ENCODE measurements around the gene RBL2. TPM values are rescaled to one million over a fixed set of nuclear protein-coding genes. Genes with fewer than 3 reads are reported as not detected.
"Not testable (repeated sequence)": the region's sequence is repeated elsewhere in the genome, so short reads cannot be mapped to it uniquely, and the experiment has no call there.

The RBL2 gene
- 100 to 1,000 TPM; 359 to 364 TPM for total RNA-seq
- polyA plus RNA-seq = 100 to 1,000 TPM; 254 to 306 TPM

DNA sequence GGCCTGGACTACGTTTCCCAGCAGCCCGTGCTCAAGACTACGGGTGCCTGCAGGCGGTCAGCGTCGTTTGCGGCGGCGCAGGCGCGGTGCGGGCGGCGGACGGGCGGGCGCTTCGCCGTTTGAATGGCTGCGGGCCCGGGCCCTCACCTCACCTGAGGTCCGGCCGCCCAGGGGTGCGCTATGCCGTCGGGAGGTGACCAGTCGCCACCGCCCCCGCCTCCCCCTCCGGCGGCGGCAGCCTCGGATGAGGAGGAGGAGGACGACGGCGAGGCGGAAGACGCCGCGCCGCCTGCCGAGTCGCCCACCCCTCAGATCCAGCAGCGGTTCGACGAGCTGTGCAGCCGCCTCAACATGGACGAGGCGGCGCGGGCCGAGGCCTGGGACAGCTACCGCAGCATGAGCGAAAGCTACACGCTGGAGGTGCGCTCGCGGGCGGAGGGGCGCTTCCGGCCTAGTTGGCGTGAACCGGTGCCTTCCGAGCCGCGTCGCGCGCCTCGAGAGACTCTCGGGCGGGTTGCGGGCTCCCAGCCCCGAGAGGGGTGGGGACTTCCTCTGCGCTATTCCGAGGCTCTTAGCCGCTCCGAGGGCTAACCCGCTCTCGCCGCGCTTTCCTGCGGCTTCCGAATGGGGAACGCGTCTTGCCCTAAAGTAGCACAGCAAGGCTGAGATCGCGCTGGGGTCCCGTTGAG is at the start of gene RBL2:
TSS of gene RBL2 (plus strand) at position 95 of the 689 bp plus-strand sequence. CDS start at position 181, 86 bp downstream.
- peak within 1 kb of the TSS; percentile 92 to 99 (median 98) for H3K27ac Mint-ChIP-seq
- no peaks in the 10 kb centered on the region for H3K9me3 ChIP-seq (ENCODE audit: control insufficient read depth in 1 of 2, low read length in 2 of 2)

DNA sequence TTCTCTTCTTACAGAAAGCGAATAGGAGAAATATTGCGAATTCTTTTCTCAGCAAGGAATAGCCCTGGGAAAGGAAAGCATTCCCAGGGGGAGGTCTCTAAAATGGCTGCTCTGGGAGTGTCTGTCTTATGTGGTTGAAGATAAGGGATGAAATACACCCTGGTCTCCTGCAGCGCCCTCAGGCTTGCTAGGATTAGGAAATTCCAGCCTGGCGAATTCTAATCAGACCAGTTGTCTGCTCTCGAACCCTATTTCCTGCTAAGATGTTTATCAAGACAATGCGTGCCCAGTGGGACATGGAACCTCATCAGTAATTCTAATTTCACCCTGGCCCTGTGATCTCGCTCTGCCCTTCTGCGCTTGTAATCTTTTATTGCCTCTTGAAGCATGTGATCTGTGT is 49.7 kb upstream of the RBL2 start:
- intact Hi-C loops (cut with micrococcal nuclease) = loop anchor here (10.0 kb wide), 1 partner anchor 60 kb away; no protein-coding TSS in a partner anchor
- H3K36me3 Mint-ChIP-seq = peaks cover 15 to 54% of the 10 kb centered on the region in 2 donors
- H3K4me1 Mint-ChIP-seq; H3K4me3 Mint-ChIP-seq; H3K4me1 ChIP-seq (ENCODE audit: insufficient read depth, low read length); H3K36me3 ChIP-seq (ENCODE audit: insufficient read depth, low read length); H3K27ac Mint-ChIP-seq; POLR2A ChIA-PET (ENCODE audit: partially characterized antibody); H3K9me3 ChIP-seq (ENCODE audit: control insufficient read depth in 1 of 2, low read length in 2 of 2); H3K27me3 Mint-ChIP-seq; DNase-seq; CTCF ChIA-PET (ENCODE audit: partially characterized antibody); H3K27ac ChIP-seq (ENCODE audit: low read depth, low read length); H3K4me3 ChIP-seq (ENCODE audit: low read length in 2 of 2); H3K27me3 ChIP-seq (ENCODE audit: insufficient read depth, low read length): not testable (repeated sequence)
- peaks cover 0 to 32% (median 22%) of the 10 kb centered on the region in 8 donors for H3K9me3 Mint-ChIP-seq

More for the DNA sequence above, at the start of gene RBL2:
- DNase-seq = peak; percentile 78 to 85 (median 83)
- CTCF ChIA-PET (ENCODE audit: partially characterized antibody) = interaction anchor here (0.8 to 4.1 kb wide), 8 partner anchors 12 to 73 kb away, joined by 3 to 57 read pairs (median 3); partner anchors contain the start of gene AKTIP
- Histone ChIP-seq H3K27ac (ENCODE audit: low read depth, low read length) (peak within 1 kb of the TSS; percentile 82), H3K27me3 (ENCODE audit: insufficient read depth, low read length) (no peaks in the 10 kb centered on the region), H3K4me1 (ENCODE audit: insufficient read depth, low read length) (peaks cover 46% of the 10 kb centered on the region), H3K4me3 (ENCODE audit: low read length in 2 of 2) (peak within 1 kb of the TSS; percentile 85 to 92), H3K36me3 (ENCODE audit: insufficient read depth, low read length) (no peaks in the 10 kb centered on the region)
- H3K36me3 Mint-ChIP-seq = peaks cover 15 to 29% of the 10 kb centered on the region in 2 donors
- POLR2A ChIA-PET (ENCODE audit: partially characterized antibody) = interaction anchor here (0.7 to 10.0 kb wide), 25 partner anchors 10 to 379 kb away, joined by 3 to 364 read pairs (median 5); partner anchors contain the start of genes AKTIP and CHD9
- no peaks in the 10 kb centered on the region for H3K27me3 Mint-ChIP-seq
- H3K9me3 Mint-ChIP-seq = peaks cover 0 to 4% (median 0%) of the 10 kb centered on the region in 8 donors
- H3K4me3 Mint-ChIP-seq = peak within 1 kb of the TSS; percentile 89 to 99 (median 96)
- intact Hi-C loops (cut with micrococcal nuclease) = loop anchor here (1.0 to 5.0 kb wide), 7 partner anchors 23 to 304 kb away; partner anchors contain the start of genes AKTIP and FTO
- peaks cover 19 to 55% (median 35%) of the 10 kb centered on the region in 4 donors for H3K4me1 Mint-ChIP-seq

DNA sequence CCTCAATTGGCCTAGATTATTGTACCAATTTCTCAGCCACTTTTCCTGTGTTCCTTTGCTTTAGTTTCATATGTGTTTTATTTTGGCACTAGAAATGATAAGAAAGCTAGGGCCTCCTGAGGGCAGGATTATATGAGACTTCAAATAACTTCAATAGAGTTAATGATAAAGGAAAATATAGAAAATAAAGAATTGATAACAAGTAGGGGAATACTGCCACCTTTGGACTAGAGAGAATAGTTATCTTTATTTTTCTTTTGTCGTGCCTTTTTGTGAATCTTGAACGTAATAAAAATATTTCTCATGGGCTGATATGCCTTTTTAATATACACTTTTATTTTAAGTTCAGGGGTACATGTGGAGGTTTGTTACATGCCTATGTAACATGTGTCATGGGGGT is 29.3 kb upstream of the RBL2 start:
- DNase-seq = no peak
- H3K4me1 Mint-ChIP-seq = peaks cover 0 to 1% (median 0%) of the 10 kb centered on the region in 4 donors
- intact Hi-C loops (cut with micrococcal nuclease) = no loop called here
- H3K27me3 ChIP-seq (ENCODE audit: insufficient read depth, low read length) = no peaks in the 10 kb centered on the region
- ChIA-PET CTCF (ENCODE audit: partially characterized antibody) (no interaction called here), POLR2A (ENCODE audit: partially characterized antibody) (no interaction called here)
- H3K9me3 Mint-ChIP-seq = no peaks in the 10 kb centered on the region
- no peaks in the 10 kb centered on the region for H3K36me3 Mint-ChIP-seq
- H3K27me3 Mint-ChIP-seq = no peaks in the 10 kb centered on the region
- H3K36me3 ChIP-seq (ENCODE audit: insufficient read depth, low read length) = no peaks in the 10 kb centered on the region
- H3K4me3 ChIP-seq (ENCODE audit: low read length in 2 of 2) = no peak overlapping the region
- no peak overlapping the region for H3K27ac ChIP-seq (ENCODE audit: low read depth, low read length)
- no peak overlapping the region for H3K4me3 Mint-ChIP-seq
- peak overlapping the region in 2 of 7 donors; percentile 8 to 11 for H3K27ac Mint-ChIP-seq
- H3K4me1 ChIP-seq (ENCODE audit: insufficient read depth, low read length) = no peaks in the 10 kb centered on the region
- H3K9me3 ChIP-seq (ENCODE audit: control insufficient read depth in 1 of 2, low read length in 2 of 2) = no peaks in the 10 kb centered on the region

DNA sequence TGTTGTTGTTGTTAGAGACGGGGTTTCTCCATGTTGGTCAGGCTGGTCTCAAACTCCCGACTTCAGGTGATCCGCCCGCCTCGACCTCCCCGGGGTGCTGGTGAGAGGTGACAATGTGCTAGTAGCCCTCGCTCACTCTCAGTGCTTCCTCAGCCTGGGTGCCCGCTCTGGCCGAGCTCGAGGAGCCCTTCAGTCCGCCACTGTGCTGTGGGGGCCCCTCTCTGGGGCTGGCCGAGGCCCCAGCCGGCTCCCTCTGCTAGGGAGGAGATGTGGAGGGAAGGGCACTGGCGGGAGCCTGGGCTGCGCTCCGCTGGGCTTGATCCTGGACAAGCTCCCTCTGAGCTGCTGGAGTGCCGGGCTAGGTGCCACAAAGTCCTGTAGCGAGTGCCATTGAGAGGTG is 21.7 kb upstream of the RBL2 start:
- Histone ChIP-seq H3K4me3 (ENCODE audit: low read length in 2 of 2) (no peak overlapping the region), H3K9me3 (ENCODE audit: control insufficient read depth in 1 of 2, low read length in 2 of 2) (no peaks in the 10 kb centered on the region), H3K4me1 (ENCODE audit: insufficient read depth, low read length) (no peaks in the 10 kb centered on the region), H3K36me3 (ENCODE audit: insufficient read depth, low read length) (no peaks in the 10 kb centered on the region), H3K27ac (ENCODE audit: low read depth, low read length) (no peak overlapping the region), H3K27me3 (ENCODE audit: insufficient read depth, low read length) (no peaks in the 10 kb centered on the region)
- CTCF ChIA-PET (ENCODE audit: partially characterized antibody) = no interaction called here
- Mint-ChIP-seq H3K27ac (no peak overlapping the region), H3K36me3 (peaks cover 0 to 5% of the 10 kb centered on the region in 2 donors), H3K4me1 (peaks cover 0 to 1% (median 0%) of the 10 kb centered on the region in 4 donors), H3K4me3 (no peak overlapping the region), H3K9me3 (no peaks in the 10 kb centered on the region), H3K27me3 (no peaks in the 10 kb centered on the region)
- no peak for DNase-seq
- POLR2A ChIA-PET (ENCODE audit: partially characterized antibody) = no interaction called here
- intact Hi-C loops (cut with micrococcal nuclease) = no loop called here

- POLR2A ChIA-PET (ENCODE audit: partially characterized antibody) = no interaction called here
- no peaks in the 10 kb centered on the region for H3K27me3 Mint-ChIP-seq
- DNase-seq = no peak
- H3K36me3 Mint-ChIP-seq = peaks cover 0 to 5% of the 10 kb centered on the region in 2 donors
- Histone ChIP-seq H3K4me3 (ENCODE audit: low read length in 2 of 2) (no peak overlapping the region), H3K27me3 (ENCODE audit: insufficient read depth, low read length) (no peaks in the 10 kb centered on the region), H3K27ac (ENCODE audit: low read depth, low read length) (no peak overlapping the region), H3K36me3 (ENCODE audit: insufficient read depth, low read length) (no peaks in the 10 kb centered on the region), H3K9me3 (ENCODE audit: control insufficient read depth in 1 of 2, low read length in 2 of 2) (no peaks in the 10 kb centered on the region), H3K4me1 (ENCODE audit: insufficient read depth, low read length) (no peaks in the 10 kb centered on the region)
- H3K4me3 Mint-ChIP-seq = no peak overlapping the region
- peaks cover 0 to 1% (median 0%) of the 10 kb centered on the region in 4 donors for H3K4me1 Mint-ChIP-seq
- CTCF ChIA-PET (ENCODE audit: partially characterized antibody) = no interaction called here
- no peak overlapping the region for H3K27ac Mint-ChIP-seq
- intact Hi-C loops (cut with micrococcal nuclease) = no loop called here
- H3K9me3 Mint-ChIP-seq = no peaks in the 10 kb centered on the region
These were observed 20.4 kb upstream of the RBL2 start for GRCh38 chr16:53413864-53414263.

DNA sequence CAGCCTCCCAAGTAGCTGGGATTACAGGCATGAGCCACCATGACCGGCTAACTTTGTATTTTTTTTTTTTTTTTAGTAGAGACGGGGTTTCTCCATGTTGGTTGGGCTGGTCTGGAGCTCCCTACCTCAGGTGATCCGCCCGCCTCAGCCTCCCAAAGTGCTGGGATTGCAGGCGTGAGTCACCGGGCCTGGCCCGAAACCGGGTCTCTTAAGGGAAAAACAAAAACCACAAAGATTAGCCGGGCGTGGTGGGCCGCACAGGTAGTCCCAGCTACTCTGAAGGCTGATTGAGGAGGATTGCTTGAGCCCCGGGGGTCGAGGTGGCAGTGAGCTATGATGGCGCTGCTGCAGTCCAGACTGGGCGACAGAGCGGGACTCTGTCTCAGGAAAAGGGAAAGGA is 19.9 kb upstream of the RBL2 start:
- Histone ChIP-seq H3K9me3 (ENCODE audit: control insufficient read depth in 1 of 2, low read length in 2 of 2) (no peaks in the 10 kb centered on the region), H3K36me3 (ENCODE audit: insufficient read depth, low read length) (no peaks in the 10 kb centered on the region), H3K4me3 (ENCODE audit: low read length in 2 of 2) (no peak overlapping the region), H3K27me3 (ENCODE audit: insufficient read depth, low read length) (no peaks in the 10 kb centered on the region), H3K27ac (ENCODE audit: low read depth, low read length) (no peak overlapping the region), H3K4me1 (ENCODE audit: insufficient read depth, low read length) (no peaks in the 10 kb centered on the region)
- no peak overlapping the region for H3K27ac Mint-ChIP-seq
- peaks cover 0 to 5% of the 10 kb centered on the region in 2 donors for H3K36me3 Mint-ChIP-seq
- no peaks in the 10 kb centered on the region for H3K27me3 Mint-ChIP-seq
- intact Hi-C loops (cut with micrococcal nuclease) = no loop called here
- POLR2A ChIA-PET (ENCODE audit: partially characterized antibody) = no interaction called here
- H3K9me3 Mint-ChIP-seq = no peaks in the 10 kb centered on the region
- H3K4me3 Mint-ChIP-seq = no peak overlapping the region
- DNase-seq = no peak
- CTCF ChIA-PET (ENCODE audit: partially characterized antibody) = interaction anchor here (0.6 kb wide), 1 partner anchor 108 kb away, joined by 3 read pairs; no protein-coding TSS in a partner anchor
- H3K4me1 Mint-ChIP-seq = peaks cover 0 to 1% (median 0%) of the 10 kb centered on the region in 4 donors

DNA sequence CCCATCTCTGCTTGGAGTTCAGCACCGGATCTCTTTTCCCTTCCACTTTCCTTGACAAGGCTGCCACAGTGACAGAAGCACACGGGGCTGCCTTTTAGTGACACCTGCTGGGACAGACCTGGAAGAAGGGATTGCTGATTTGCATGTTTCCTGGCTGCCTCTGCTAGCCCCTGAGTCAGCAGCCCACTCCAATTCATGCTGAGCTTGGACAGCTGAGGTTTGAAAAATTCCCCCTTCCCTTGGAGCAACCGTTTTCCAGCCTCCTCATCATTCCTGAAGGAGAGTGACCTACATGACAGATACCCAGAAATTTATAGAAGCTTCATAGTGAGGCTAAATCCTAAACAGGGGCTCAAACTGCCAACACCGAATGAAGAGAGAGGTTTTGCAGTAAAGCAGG is 18.8 kb upstream of the RBL2 start:
- H3K4me3 Mint-ChIP-seq = no peak overlapping the region
- H3K27ac Mint-ChIP-seq = peak overlapping the region in 2 of 7 donors; percentile 66 to 79
- peaks cover 0 to 1% (median 0%) of the 10 kb centered on the region in 4 donors for H3K4me1 Mint-ChIP-seq
- no peaks in the 10 kb centered on the region for H3K9me3 Mint-ChIP-seq
- DNase-seq = no peak
- ChIA-PET CTCF (ENCODE audit: partially characterized antibody) (interaction anchor here (1.1 kb wide), 1 partner anchor 361 kb away, joined by 3 read pairs; the partner anchor contains the start of gene CHD9), POLR2A (ENCODE audit: partially characterized antibody) (interaction anchor here (1.1 kb wide), 2 partner anchors 9 to 20 kb away, joined by 3 read pairs; no protein-coding TSS in a partner anchor)
- H3K4me3 ChIP-seq (ENCODE audit: low read length in 2 of 2) = no peak overlapping the region
- H3K27me3 ChIP-seq (ENCODE audit: insufficient read depth, low read length) = no peaks in the 10 kb centered on the region
- H3K9me3 ChIP-seq (ENCODE audit: control insufficient read depth in 1 of 2, low read length in 2 of 2) = no peaks in the 10 kb centered on the region
- no peak overlapping the region for H3K27ac ChIP-seq (ENCODE audit: low read depth, low read length)
- intact Hi-C loops (cut with micrococcal nuclease) = no loop called here
- peaks cover 0 to 5% of the 10 kb centered on the region in 2 donors for H3K36me3 Mint-ChIP-seq
- no peaks in the 10 kb centered on the region for H3K36me3 ChIP-seq (ENCODE audit: insufficient read depth, low read length)
- H3K27me3 Mint-ChIP-seq = no peaks in the 10 kb centered on the region
- H3K4me1 ChIP-seq (ENCODE audit: insufficient read depth, low read length) = no peaks in the 10 kb centered on the region
